ENCODE measurements around the gene TRAPPC14.
"Not testable (repeated sequence)": the region's sequence is repeated elsewhere in the genome, so short reads cannot be mapped to it uniquely, and the experiment has no call there.

Gene TRAPPC14

GRCh38 chr7:100158229-100159098, at the start of gene TRAPPC14:
Gene TRAPPC14, minus strand, starts transcription at chr7:100158723. Its CDS starts 224 bp downstream, at chr7:100158499.
- peak; percentile 82 to 85 for DNase-seq (ENCODE audit: low read depth in 2 of 2)

GRCh38 chr7:100204454-100204853, 45.9 kb upstream of the TRAPPC14 start:
- no peak for DNase-seq (ENCODE audit: low read depth in 2 of 2)

GRCh38 chr7:100200693-100201092, 42.2 kb upstream of the TRAPPC14 start:
- no peak for DNase-seq (ENCODE audit: low read depth in 2 of 2)

- DNase-seq (ENCODE audit: low read depth in 2 of 2), result no peak
These were observed 39.7 kb upstream of the TRAPPC14 start for GRCh38 chr7:100198266-100198665.

- not testable (repeated sequence) for DNase-seq (ENCODE audit: low read depth in 2 of 2)
These were observed 37.4 kb upstream of the TRAPPC14 start for GRCh38 chr7:100195901-100196322.

- DNase-seq (ENCODE audit: low read depth in 2 of 2), result no peak
These were observed 36.7 kb upstream of the TRAPPC14 start for GRCh38 chr7:100195222-100195621.

GRCh38 chr7:100192969-100193368, 34.4 kb upstream of the TRAPPC14 start:
- DNase-seq (ENCODE audit: low read depth in 2 of 2), result no peak

GRCh38 chr7:100192281-100192862, 33.8 kb upstream of the TRAPPC14 start:
- not testable (repeated sequence) for DNase-seq (ENCODE audit: low read depth in 2 of 2)

- DNase-seq (ENCODE audit: low read depth in 2 of 2), result no peak
These were observed 33.3 kb upstream of the TRAPPC14 start for GRCh38 chr7:100191775-100192174.

GRCh38 chr7:100190048-100190711, 31.7 kb upstream of the TRAPPC14 start:
- no peak for DNase-seq (ENCODE audit: low read depth in 2 of 2)

GRCh38 chr7:100189061-100189460, 30.5 kb upstream of the TRAPPC14 start:
- DNase-seq (ENCODE audit: low read depth in 2 of 2), result no peak

GRCh38 chr7:100185726-100186125, 27.2 kb upstream of the TRAPPC14 start:
- DNase-seq (ENCODE audit: low read depth in 2 of 2), result no peak

- not testable (repeated sequence) for DNase-seq (ENCODE audit: low read depth in 2 of 2)
These were observed 24.6 kb upstream of the TRAPPC14 start for GRCh38 chr7:100183090-100183489.

- not testable (repeated sequence) for DNase-seq (ENCODE audit: low read depth in 2 of 2)
These were observed 24.1 kb upstream of the TRAPPC14 start for GRCh38 chr7:100182616-100183015.

GRCh38 chr7:100180084-100180483, 21.6 kb upstream of the TRAPPC14 start:
- DNase-seq (ENCODE audit: low read depth in 2 of 2), result not testable (repeated sequence)

- DNase-seq (ENCODE audit: low read depth in 2 of 2), result peak; percentile 88 to 93
These were observed 18.8 kb upstream of the TRAPPC14 start, which contains the start of the genes GPC2 and STAG3 for GRCh38 chr7:100177045-100178001. Gene GPC2, minus strand, starts transcription at chr7:100177381. Its CDS starts 182 bp downstream, at chr7:100177199. Gene STAG3, plus strand, starts transcription at chr7:100177918. Its CDS starts 2,639 bp downstream, at chr7:100180557.

- DNase-seq (ENCODE audit: low read depth in 2 of 2), result no peak
These were observed 17.8 kb upstream of the TRAPPC14 start for GRCh38 chr7:100176096-100177044.

- no peak for DNase-seq (ENCODE audit: low read depth in 2 of 2)
These were observed 16.9 kb upstream of the TRAPPC14 start for GRCh38 chr7:100175296-100175935.

GRCh38 chr7:100174582-100174981, 16.1 kb upstream of the TRAPPC14 start:
- no peak for DNase-seq (ENCODE audit: low read depth in 2 of 2)
